ENCODE measurements around the gene ERN1. TPM values are rescaled to one million over a fixed set of nuclear protein-coding genes. Genes with fewer than 3 reads are reported as not detected.

Gene ERN1
- total and polyA plus RNA-seq, 2 of the 13 experiments (the other 11 are each of a cell fraction or from before 2014, with no cell fraction given), result 6.0 to 12.7 TPM

DNA sequence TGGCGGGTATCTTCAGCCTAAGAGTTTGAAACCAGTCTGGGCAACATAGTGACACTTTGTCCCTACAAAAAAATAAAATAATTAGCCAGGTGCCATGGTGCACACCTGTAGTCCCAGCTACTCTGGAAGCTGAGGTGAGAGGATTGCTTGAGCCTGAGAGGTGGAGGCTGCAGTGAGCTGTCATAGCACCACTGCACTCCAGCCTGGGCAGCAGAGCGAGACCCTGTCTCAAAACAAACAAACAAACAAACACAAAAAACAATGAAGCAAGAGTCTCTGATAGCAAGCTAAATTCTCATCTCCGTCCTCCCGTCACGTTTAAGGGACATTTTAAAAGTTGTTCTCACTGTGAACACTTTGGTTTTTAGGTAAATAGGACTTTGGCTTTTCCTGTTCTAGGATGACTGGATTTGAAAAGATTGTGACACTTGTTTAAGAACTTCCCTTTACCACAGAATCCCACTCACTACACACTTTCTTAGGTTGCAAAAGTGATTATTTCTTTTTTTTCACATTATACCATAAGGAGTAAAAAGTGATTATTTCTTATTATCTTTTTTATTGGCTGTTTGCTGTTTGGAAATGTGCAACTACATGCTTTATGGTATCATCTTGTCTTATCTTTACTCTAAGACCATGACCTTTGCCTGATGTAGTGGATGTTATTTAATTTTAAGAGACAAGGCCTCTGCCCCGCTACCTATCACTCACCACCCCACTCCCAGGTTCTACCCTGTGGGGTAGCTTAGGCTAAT, 4.4 kb upstream of the ERN1 start (continued):
- TF ChIP-seq STAG1 (CRISPR knock-in tag; IDR thresholded peaks at IDR 0.05) (no peak; the same call in 1 of the 2 replicates), CCDC6 (CRISPR knock-in tag; IDR thresholded peaks at IDR 0.05) (0 out of 2 replicates have a peak, but pooled peaks have one; percentile 29), SRF (IDR thresholded peaks at IDR 0.05; ENCODE audit: low read depth, low read length) (no peak), TMF1 (CRISPR knock-in tag; IDR thresholded peaks at IDR 0.05; ENCODE audit: low read depth) (no peak), ZFY (CRISPR knock-in tag; IDR thresholded peaks at IDR 0.05) (peak; percentile 34; the same call in 1 of the 2 replicates), HDAC1 (CRISPR knock-in tag; IDR thresholded peaks at IDR 0.05) (peak; percentile 58; the same call in 1 of the 2 replicates), SMAD1 (CRISPR knock-in tag; IDR thresholded peaks at IDR 0.05; ENCODE audit: borderline replicate concordance, low read depth) (no peak), SIX1 (CRISPR knock-in tag; IDR thresholded peaks at IDR 0.05; ENCODE audit: borderline replicate concordance) (peak; percentile 61; the same call in 1 of the 2 replicates), HNRNPLL (IDR thresholded peaks at IDR 0.05; ENCODE audit: low read depth, low read length, poor library complexity, severe bottlenecking) (no peak), ZMYM4 (CRISPR knock-in tag; IDR thresholded peaks at IDR 0.05) (no peak), FOXK2 (IDR thresholded peaks at IDR 0.05) (0 out of 2 replicates have a peak, but pooled peaks have one; percentile 38), ZNF20 (CRISPR knock-in tag; IDR thresholded peaks at IDR 0.05) (no peak), ZSCAN9 (CRISPR knock-in tag; IDR thresholded peaks at IDR 0.05; ENCODE audit: borderline replicate concordance) (no peak), ZSCAN22 (CRISPR knock-in tag; IDR thresholded peaks at IDR 0.05) (no peak), ELF1 (CRISPR knock-in tag; IDR thresholded peaks at IDR 0.05) (no peak), ONECUT2 (CRISPR knock-in tag; IDR thresholded peaks at IDR 0.05) (no peak), STAT5B (CRISPR knock-in tag; IDR thresholded peaks at IDR 0.05) (no peak), RCOR2 (CRISPR knock-in tag; IDR thresholded peaks at IDR 0.05) (peak; percentile 40; the same call in 1 of the 2 replicates)
- TF ChIP-seq, protein P1, sequence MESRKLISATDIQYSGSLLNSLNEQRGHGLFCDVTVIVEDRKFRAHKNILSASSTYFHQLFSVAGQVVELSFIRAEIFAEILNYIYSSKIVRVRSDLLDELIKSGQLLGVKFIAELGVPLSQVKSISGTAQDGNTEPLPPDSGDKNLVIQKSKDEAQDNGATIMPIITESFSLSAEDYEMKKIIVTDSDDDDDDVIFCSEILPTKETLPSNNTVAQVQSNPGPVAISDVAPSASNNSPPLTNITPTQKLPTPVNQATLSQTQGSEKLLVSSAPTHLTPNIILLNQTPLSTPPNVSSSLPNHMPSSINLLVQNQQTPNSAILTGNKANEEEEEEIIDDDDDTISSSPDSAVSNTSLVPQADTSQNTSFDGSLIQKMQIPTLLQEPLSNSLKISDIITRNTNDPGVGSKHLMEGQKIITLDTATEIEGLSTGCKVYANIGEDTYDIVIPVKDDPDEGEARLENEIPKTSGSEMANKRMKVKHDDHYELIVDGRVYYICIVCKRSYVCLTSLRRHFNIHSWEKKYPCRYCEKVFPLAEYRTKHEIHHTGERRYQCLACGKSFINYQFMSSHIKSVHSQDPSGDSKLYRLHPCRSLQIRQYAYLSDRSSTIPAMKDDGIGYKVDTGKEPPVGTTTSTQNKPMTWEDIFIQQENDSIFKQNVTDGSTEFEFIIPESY (CRISPR knock-in tag; IDR thresholded peaks at IDR 0.05), result no peak
- TF ChIP-seq, protein P2, sequence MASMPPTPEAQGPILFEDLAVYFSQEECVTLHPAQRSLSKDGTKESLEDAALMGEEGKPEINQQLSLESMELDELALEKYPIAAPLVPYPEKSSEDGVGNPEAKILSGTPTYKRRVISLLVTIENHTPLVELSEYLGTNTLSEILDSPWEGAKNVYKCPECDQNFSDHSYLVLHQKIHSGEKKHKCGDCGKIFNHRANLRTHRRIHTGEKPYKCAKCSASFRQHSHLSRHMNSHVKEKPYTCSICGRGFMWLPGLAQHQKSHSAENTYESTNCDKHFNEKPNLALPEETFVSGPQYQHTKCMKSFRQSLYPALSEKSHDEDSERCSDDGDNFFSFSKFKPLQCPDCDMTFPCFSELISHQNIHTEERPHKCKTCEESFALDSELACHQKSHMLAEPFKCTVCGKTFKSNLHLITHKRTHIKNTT (CRISPR knock-in tag; IDR thresholded peaks at IDR 0.05), result no peak
- TF ChIP-seq, protein P3, sequence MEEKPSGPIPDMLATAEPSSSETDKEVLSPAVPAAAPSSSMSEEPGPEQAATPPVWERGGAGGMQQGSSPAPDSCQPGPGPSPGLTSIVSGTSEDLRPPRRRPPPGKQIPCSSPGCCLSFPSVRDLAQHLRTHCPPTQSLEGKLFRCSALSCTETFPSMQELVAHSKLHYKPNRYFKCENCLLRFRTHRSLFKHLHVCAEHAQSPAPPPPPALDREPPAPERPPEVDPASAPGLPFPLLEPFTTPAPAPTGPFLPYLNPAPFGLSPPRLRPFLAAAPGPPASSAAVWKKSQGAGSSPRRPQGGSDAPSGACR (CRISPR knock-in tag; IDR thresholded peaks at IDR 0.05), result peak; percentile 55; the same call in 1 of the 2 replicates
- TF ChIP-seq, protein P4, sequence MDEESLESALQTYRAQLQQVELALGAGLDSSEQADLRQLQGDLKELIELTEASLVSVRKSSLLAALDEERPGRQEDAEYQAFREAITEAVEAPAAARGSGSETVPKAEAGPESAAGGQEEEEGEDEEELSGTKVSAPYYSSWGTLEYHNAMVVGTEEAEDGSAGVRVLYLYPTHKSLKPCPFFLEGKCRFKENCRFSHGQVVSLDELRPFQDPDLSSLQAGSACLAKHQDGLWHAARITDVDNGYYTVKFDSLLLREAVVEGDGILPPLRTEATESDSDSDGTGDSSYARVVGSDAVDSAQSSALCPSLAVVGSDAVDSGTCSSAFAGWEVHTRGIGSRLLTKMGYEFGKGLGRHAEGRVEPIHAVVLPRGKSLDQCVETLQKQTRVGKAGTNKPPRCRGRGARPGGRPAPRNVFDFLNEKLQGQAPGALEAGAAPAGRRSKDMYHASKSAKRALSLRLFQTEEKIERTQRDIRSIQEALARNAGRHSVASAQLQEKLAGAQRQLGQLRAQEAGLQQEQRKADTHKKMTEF (CRISPR knock-in tag; IDR thresholded peaks at IDR 0.05), result 0 out of 2 replicates have a peak, but pooled peaks have one; percentile 36
- TF ChIP-seq, protein P5, sequence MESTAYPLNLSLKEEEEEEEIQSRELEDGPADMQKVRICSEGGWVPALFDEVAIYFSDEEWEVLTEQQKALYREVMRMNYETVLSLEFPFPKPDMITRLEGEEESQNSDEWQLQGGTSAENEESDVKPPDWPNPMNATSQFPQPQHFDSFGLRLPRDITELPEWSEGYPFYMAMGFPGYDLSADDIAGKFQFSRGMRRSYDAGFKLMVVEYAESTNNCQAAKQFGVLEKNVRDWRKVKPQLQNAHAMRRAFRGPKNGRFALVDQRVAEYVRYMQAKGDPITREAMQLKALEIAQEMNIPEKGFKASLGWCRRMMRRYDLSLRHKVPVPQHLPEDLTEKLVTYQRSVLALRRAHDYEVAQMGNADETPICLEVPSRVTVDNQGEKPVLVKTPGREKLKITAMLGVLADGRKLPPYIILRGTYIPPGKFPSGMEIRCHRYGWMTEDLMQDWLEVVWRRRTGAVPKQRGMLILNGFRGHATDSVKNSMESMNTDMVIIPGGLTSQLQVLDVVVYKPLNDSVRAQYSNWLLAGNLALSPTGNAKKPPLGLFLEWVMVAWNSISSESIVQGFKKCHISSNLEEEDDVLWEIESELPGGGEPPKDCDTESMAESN (CRISPR knock-in tag; conservative IDR thresholded peaks at IDR 0.05), result no peak

All from HepG2 (cell line).